GM21367 (cell line): ENCODE measurements around the gene OSBPL10.

Experiments
- ATAC-seq: cut with Tn5 transposase; IDR thresholded peaks from one replicate; pipeline ENCODE4 v1.9.1; 2021; ENCODE audit not compliant: unreplicated experiment

OSBPL10 gene

DNA sequence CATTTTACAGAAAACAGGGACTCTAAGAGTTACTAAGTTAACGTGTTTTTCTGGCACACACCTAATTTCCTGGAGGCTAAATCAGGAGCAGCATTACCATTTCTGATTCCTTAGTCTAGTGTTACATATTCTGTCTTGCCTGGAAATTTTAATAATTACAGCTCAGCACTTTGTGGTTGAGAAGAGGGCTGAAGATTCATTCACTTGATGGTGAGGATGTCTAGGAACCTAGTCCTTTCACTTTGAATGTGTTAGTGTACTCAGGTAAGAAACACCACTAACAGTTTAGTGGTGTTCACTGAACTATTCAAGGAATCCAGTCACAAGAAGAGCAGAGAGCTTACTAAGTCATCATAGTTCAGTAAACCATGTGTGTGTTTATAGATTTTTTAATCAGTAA, 345.5 kb downstream of the OSBPL10 start:
- no peak for ATAC-seq

- ATAC-seq: no peak
Measured at GRCh38 chr3:31634476-31634875, 346.6 kb downstream of the OSBPL10 start.

DNA sequence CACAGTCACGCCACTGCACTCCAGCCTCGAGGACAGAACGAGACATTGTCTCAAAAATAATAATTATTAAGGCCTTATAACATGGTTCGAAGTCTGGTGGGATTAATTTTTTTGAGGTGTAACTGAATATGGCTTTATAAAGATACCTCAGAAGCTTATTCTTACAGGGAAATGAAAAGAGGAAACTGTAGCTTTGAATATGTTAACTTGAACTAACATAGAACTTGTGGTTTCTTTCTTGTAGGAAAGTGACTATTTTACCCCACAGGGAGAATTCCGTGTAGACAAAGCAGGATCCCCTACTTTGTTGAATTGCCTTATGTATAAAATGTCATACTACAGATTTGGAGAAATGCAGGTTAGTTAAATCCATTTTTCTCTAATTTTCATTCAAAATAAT, 352.0 kb downstream of the OSBPL10 start:
- ATAC-seq: no peak

DNA sequence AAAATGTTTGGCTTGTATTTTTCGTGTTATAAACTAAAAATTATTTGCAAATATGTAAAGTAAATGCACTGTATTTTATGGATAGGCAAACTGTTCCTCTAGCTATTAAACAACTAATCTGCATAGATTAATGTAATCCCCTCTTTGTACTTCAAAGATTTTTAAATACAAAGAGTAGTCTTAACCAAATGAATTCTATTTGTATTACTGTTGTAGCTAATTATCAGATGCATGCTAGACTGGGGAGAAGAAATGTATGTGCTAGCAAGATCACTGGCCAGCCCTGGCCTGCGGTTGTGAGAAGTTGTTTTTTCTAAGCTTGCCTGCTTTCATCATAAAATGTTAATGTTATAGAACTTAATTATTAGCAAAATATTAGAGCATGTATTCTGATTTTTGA, 355.7 kb downstream of the OSBPL10 start:
- no peak for ATAC-seq

DNA sequence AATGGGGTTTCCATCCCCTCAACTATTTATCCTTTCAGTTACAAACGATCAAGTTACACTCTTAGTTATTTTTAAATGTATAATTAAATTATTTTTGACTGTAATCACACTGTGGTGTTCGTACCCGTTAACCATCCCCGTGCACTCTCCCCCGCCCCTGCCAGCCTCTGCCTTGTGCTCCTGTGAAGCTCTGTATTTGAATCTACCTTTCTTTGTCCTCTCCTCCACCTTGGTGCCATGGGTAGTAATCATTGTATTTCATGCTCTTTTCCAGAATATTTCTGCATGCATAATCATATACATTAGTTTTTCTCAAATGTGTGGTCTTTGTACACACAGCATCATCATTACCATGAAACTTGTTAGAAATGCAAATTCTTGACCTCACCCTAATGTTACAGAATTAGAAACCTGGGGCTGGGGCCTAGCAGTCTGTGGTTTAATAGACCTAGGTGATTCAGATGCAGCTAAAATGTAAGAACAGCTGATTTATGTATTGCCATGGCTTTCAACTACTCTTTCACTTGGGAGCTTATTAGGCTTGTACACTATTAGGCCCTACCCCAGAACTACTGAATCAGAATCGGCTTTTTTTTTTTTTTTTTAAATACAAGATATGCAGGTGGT, 356.9 kb downstream of the OSBPL10 start:
- ATAC-seq: peak; percentile 43

DNA sequence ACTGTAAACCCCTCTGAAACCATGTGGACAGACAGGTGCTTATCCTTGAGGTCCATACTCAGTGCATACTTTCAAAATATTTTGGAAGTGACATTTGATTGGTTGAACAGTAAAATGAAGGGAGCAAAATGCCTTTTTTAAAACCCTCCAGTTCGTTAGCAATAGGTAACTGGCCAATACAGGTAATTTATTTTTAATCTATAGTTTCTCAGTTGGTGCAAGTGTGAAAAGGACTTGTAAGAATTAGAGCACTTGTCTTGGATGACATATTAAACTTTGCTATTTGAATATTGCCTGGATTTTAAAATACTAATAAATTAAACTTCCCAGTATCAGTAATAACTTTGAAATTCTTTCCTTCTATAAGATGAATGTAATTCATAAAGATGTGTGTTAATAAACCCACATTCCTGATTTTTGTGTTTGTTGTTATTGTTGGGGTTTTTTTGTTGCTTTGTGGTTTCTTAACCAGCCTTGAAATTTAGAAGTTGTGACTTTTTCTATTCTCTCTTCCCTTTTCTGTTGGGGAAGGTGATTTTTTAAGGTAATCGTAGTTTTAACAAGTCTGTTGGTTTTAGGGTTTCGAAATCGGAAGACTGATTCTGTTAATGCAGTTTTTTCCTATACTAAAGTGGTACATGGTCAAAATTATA, 358.3 kb downstream of the OSBPL10 start:
- ATAC-seq: peak; percentile 70

DNA sequence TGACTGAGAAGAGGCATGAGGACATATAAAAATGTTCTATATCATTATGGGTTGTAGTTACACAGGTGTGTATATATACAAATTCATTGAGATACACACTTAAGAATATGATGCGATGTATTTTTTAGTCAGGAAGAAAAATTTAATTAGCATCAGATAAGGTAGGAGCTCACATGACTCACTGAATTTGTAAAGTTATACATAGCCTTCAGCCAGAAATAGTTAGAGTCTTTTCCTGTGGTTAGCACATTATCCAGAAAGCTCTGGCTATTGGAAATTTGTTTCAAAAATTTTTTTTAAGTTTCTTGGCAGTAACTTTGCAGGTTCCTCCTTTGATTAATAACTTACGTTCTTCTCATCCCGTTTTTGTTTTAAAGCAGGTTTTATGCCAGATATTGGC, 359.7 kb downstream of the OSBPL10 start:
- no peak for ATAC-seq

DNA sequence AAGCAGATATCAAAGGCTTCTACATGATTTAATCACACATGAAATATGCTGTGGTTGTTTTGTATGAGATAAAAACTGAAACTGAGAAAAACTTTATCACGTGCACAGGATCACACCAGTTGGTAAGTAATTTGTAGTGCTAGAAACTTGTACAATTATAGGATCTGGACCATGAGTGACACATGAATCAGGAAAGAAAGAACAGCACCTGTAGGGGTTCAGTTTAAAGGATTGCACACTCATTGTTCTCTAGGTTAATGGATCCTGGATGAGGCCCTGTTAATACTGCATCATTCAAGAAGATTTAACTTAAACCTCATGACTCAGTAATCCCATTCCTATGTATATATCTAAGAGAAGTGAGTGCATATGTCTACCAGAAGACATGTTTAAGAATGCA, 360.4 kb downstream of the OSBPL10 start:
- no peak for ATAC-seq

GRCh38 chr3:31616711-31617110, 364.4 kb downstream of the OSBPL10 start:
- ATAC-seq: no peak

DNA sequence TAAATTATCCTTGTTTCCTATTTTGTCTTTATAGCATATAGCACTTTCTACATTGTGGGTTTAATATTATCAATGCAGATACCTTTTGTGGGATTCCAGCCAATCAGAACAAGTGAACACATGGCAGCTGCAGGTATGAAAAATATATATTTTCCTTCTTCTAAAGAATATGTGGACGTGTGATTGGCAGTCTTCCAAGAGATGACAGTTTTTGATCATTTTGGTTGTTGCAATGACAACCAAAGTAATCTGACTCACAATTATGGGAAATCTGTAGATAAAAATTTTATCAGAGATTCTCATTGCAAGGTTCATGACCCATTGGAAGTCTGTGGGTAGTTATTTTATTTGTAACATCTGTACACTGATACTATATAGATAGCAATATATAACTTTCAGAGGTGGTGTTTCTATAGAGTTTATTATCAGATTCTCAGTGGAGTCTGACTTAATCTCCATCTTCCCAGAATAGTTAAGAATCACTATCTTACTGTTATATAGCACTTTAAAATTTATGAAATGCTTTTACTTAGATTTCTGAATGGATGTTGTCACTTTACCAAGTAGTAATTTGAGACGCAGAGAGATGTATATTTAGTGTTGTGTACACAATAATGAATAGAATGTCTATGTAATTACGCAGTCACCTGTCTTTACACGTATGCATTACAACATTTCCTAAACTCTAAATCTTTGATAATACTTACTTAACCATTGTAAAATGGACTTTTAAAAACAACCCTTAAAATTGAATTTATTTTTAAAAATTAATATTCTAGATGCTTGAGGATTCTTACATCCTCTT, 365.8 kb downstream of the OSBPL10 start:
- ATAC-seq: no peak

DNA sequence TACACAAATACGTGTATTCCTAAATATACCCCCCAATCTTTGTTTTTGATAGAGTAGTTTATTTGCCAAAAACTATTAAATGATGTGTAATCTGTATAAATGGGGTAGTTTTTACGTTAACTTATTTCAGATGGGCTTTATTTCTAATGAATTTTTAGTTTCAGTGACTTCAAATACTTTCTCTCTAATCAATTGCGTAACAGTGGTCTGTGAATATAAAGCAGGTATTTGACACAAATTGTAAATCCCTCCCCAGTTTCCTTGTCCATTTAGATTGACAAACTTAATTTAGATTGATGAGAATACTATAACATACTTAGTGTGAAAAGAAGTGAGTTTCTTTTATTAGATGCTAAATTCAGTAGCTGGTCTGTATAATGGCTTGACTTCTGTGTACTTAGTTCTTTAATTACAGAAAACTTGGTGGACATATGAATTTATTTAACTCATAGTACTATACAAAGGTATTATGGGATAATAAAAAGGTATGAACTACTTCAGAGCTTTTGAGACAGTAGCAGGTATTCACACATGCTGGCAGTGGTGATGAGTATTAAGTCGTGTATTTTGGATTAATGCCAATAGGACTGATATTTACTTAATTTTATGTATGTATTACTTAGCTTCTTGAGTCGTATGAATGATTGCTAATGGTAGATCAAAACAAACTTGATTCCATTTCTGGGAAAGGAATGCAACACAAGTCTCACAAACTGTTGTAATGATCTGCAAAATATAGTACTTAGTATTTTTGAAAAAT, 366.7 kb downstream of the OSBPL10 start:
- no peak for ATAC-seq

DNA sequence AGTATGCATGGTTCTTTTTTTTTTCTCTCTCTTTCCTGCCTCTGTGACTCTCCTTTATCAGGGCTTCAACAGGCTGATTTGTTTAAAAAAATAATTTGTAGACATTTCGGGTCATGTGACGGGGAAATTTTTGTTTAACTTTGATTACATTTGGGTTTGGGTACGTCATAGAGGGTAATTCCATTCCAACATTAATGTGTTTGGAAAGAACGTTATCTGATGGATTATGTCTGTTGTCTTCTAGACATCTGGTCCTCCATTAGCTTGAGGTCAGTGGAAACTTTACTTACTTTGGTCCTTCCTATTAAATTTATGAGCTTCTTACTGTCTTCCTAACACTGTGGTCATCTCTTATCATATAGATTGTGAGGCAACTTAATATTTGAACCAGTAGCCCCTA, 367.4 kb downstream of the OSBPL10 start:
- no peak for ATAC-seq

- ATAC-seq: no peak
Measured at GRCh38 chr3:31613177-31613576, 367.9 kb downstream of the OSBPL10 start.
